Osteoblast (primary cell): ENCODE measurements around the gene ERP44. TPM values are rescaled to one million over a fixed set of nuclear protein-coding genes. Genes with fewer than 3 reads are reported as not detected.
A peak's percentile ranks its signal among the peaks of the same experiment; 100 is the strongest.
"Not testable (repeated sequence)": the region's sequence is repeated elsewhere in the genome, so short reads cannot be mapped to it uniquely, and the experiment has no call there.

ENCODE experiments used
- DNase-seq: peaks from one replicate; pipeline ENCODE4 v3.0.0; 2011; ENCODE audit warnings: low spot score, mixed read lengths; ENCODE audit not compliant: insufficient read length; ENCODE audit errors: missing footprints
- H2AFZ ChIP-seq: 2 replicates; pipeline ENCODE4 v1.6.0; 2011; ENCODE audit warnings: mild to moderate bottlenecking, low read length
- H3K27ac ChIP-seq: 2 replicates; pipeline ENCODE4 v1.5.1; 2011; ENCODE audit warnings: mild to moderate bottlenecking, low read depth, low read length, moderate library complexity
- H3K27me3 ChIP-seq: 2 replicates; pipeline ENCODE4 v1.6.0; 2012; ENCODE audit warnings: mild to moderate bottlenecking, control low read depth, inconsistent platforms, low read length, moderate library complexity; ENCODE audit not compliant: insufficient read depth
- H3K36me3 ChIP-seq: 2 replicates; pipeline ENCODE4 v1.5.1; 2011; ENCODE audit warnings: mild to moderate bottlenecking, low read length, control low read depth, moderate library complexity; ENCODE audit not compliant: insufficient read depth
- H3K4me1 ChIP-seq: 2 replicates; pipeline ENCODE4 v1.5.1; 2011; ENCODE audit warnings: mild to moderate bottlenecking, low read length, control low read depth, moderate library complexity; ENCODE audit not compliant: insufficient read depth
- H3K4me2 ChIP-seq: 2 replicates; pipeline ENCODE4 v1.6.0; 2011; ENCODE audit warnings: mild to moderate bottlenecking, low read length; ENCODE audit not compliant: insufficient read depth
- H3K4me3 ChIP-seq: fragments of 200-600 bp; sonication (generic); 3 replicates; pipeline ENCODE4 v1.5.1; 2012; ENCODE audit warnings: mild to moderate bottlenecking, low read length, inconsistent platforms; ENCODE audit not compliant: insufficient read depth
- H3K79me2 ChIP-seq: 2 replicates; pipeline ENCODE4 v1.6.0; 2012; ENCODE audit warnings: mild to moderate bottlenecking, low read length, control low read depth, inconsistent platforms; ENCODE audit not compliant: insufficient read depth
- H3K9me3 ChIP-seq: 2 replicates; pipeline ENCODE4 v1.5.1; 2011; ENCODE audit warnings: low read depth, low read length, control low read depth
- H4K20me1 ChIP-seq: 2 replicates; pipeline ENCODE4 v1.6.0; 2012; ENCODE audit warnings: mild to moderate bottlenecking, low read length, control low read depth; ENCODE audit not compliant: insufficient read depth
- total RNA-seq: library from RNA; depleted of rRNA; stranded (reverse); fragments of >200 nt; gene quantifications from 2 replicates; pipeline ENCODE4 v1.2.3, GENCODE V29; 2012
- TF ChIP-seq, protein P1 (sequence below): IDR thresholded peaks from 2 replicates; pipeline ENCODE4 v1.5.1; 2011; ENCODE audit warnings: mild to moderate bottlenecking, low read depth, low read length, moderate library complexity; ENCODE audit errors: extremely low read depth

ERP44 gene
- total RNA-seq, 1 donor = 13.8 TPM

DNA sequence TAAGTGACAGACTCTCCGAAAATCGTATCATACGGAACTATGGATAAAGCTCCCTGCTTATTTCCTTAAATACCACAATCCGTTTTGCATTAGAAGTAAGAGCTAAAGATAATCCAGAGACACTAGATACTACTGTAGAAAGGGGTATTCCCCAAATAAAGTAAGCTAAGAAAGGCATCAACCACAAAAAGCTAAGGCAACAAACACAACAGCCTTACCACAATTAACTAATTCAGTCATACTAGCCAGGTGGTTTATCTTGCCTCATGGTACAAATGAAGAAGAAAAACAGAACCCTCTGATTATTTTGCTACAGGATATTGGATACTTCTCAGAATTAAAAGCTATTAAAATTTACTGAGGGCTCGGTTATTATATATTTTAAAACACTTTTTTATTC is 14.1 kb downstream of the ERP44 start:
- H3K4me2 ChIP-seq = no peak overlapping the region
- no peak overlapping the region for H3K27ac ChIP-seq
- TF ChIP-seq, protein P1, sequence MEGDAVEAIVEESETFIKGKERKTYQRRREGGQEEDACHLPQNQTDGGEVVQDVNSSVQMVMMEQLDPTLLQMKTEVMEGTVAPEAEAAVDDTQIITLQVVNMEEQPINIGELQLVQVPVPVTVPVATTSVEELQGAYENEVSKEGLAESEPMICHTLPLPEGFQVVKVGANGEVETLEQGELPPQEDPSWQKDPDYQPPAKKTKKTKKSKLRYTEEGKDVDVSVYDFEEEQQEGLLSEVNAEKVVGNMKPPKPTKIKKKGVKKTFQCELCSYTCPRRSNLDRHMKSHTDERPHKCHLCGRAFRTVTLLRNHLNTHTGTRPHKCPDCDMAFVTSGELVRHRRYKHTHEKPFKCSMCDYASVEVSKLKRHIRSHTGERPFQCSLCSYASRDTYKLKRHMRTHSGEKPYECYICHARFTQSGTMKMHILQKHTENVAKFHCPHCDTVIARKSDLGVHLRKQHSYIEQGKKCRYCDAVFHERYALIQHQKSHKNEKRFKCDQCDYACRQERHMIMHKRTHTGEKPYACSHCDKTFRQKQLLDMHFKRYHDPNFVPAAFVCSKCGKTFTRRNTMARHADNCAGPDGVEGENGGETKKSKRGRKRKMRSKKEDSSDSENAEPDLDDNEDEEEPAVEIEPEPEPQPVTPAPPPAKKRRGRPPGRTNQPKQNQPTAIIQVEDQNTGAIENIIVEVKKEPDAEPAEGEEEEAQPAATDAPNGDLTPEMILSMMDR = no peak
- peaks cover 59% of the 10 kb centered on the region for H3K79me2 ChIP-seq
- no peaks in the 10 kb centered on the region for H3K36me3 ChIP-seq
- peaks cover 13% of the 10 kb centered on the region for H3K4me1 ChIP-seq
- H2AFZ ChIP-seq = no peak overlapping the region
- DNase-seq = no peak
- no peaks in the 10 kb centered on the region for H3K9me3 ChIP-seq
- no peak overlapping the region for H3K4me3 ChIP-seq
- peaks cover 96% of the 10 kb centered on the region for H4K20me1 ChIP-seq
- peaks cover 22% of the 10 kb centered on the region for H3K27me3 ChIP-seq

DNA sequence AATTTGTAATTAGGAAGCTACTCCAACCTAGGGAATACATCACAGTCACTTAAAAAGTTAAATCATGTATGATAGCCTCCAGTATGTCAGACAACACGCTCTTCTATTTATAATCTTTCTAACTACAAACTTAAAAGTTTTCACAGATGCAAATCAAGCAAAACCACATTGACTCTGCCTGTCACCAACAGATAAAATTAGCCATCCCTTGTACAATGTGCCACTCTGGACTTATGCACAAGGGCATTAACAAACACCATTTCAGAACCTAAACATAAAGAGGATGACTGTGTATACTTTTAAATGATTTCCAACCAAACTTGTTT is 14.7 kb downstream of the ERP44 start:
- Histone ChIP-seq H3K4me2 (no peak overlapping the region), H4K20me1 (peaks cover 92% of the 10 kb centered on the region), H3K9me3 (no peaks in the 10 kb centered on the region), H2AFZ (no peak overlapping the region), H3K4me1 (peaks cover 13% of the 10 kb centered on the region), H3K79me2 (peaks cover 58% of the 10 kb centered on the region), H3K4me3 (no peak overlapping the region), H3K27me3 (peaks cover 22% of the 10 kb centered on the region), H3K36me3 (no peaks in the 10 kb centered on the region), H3K27ac (no peak overlapping the region)
- DNase-seq = no peak
- TF ChIP-seq, protein P1 = no peak

DNA sequence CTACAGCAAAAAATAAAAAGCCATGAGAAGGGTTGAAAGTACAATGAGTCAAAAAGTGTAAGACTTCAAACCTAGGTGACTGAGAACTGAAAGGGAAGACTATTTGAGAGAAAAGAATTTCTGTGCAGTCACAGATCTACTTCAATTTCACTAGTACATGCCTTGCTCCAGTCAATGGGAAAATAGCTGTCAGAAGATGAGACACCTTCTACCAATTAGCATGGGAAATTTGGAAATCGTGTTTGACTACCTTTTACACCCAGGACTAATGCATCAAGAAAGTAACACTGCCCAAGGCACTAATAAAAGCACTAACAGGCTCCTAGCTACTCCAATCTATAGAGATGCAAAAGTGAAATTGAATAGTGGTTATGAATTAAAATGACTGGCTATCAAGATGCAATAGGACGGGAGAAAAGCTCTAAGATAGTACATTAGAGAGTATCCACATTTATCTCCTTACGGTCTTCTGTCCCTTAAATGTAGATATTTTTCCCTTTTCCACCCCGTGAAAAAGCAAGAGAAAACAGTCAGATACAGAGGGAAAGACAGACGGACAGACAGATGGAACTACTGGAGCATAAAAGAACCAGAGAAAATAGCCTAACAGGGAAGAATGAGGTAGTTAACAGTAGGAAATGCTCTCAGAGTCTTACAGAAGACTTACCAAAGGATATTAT is 15.2 kb downstream of the ERP44 start:
- H2AFZ ChIP-seq = no peak overlapping the region
- no peaks in the 10 kb centered on the region for H3K36me3 ChIP-seq
- H4K20me1 ChIP-seq = peaks cover 87% of the 10 kb centered on the region
- TF ChIP-seq, protein P1 = no peak
- peak overlapping the region; percentile 34 for H3K4me2 ChIP-seq
- no peaks in the 10 kb centered on the region for H3K9me3 ChIP-seq
- peaks cover 57% of the 10 kb centered on the region for H3K79me2 ChIP-seq
- H3K27me3 ChIP-seq = peaks cover 22% of the 10 kb centered on the region
- H3K4me3 ChIP-seq = no peak overlapping the region
- peaks cover 13% of the 10 kb centered on the region for H3K4me1 ChIP-seq
- no peak overlapping the region for H3K27ac ChIP-seq
- no peak for DNase-seq

DNA sequence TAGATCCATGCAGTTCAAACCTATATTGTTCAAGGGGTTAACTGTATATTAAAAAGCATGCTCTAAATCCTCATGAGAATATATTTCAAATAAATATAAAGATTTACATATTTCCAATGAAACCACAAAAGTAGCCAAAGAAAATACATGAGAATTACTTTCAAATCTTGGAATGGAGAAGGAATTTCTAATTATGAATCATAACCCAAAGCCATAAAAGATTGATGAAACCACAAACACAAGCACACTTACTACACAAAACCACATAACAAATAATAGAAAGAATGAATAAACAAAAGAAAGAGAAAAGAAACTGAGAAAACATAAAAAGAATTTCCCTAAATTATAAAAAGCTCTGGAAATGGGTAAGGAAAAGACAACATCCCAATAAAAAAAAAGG is 16.0 kb downstream of the ERP44 start:
- TF ChIP-seq, protein P1 = no peak
- peaks cover 84% of the 10 kb centered on the region for H4K20me1 ChIP-seq
- H3K4me1 ChIP-seq = peaks cover 13% of the 10 kb centered on the region
- peak overlapping the region; percentile 34 for H3K4me2 ChIP-seq
- no peaks in the 10 kb centered on the region for H3K9me3 ChIP-seq
- H2AFZ ChIP-seq = no peak overlapping the region
- peaks cover 49% of the 10 kb centered on the region for H3K79me2 ChIP-seq
- no peaks in the 10 kb centered on the region for H3K36me3 ChIP-seq
- H3K27me3 ChIP-seq = peaks cover 22% of the 10 kb centered on the region
- H3K4me3 ChIP-seq = no peak overlapping the region
- H3K27ac ChIP-seq = no peak overlapping the region
- no peak for DNase-seq

DNA sequence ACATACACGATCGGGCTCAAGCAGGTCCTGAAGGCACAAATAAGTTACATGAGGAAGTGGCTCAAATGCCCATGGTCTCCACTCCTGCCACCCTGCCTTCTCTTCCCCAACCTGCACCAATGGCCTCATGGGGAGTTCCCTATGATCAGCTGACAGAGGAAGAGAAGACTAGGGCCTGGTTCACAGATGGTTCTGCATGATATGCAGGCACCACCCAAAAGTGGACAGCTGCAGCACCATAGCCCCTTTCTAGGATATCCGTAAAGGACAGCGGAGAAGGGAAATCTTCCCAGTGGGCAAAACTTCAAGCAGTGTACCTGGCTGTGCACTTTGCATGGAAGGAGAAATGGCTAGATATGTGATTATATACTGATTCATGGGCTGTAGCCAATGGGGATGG is 22.5 kb downstream of the ERP44 start:
- H3K27me3 ChIP-seq, H3K4me1 ChIP-seq: not testable (repeated sequence)
- peaks cover 71% of the 10 kb centered on the region for H4K20me1 ChIP-seq

More for the DNA sequence above, 22.5 kb downstream of the ERP44 start:
- not testable (repeated sequence) for H2AFZ ChIP-seq, H3K27ac ChIP-seq, DNase-seq, H3K4me3 ChIP-seq, H3K4me2 ChIP-seq, H3K9me3 ChIP-seq, H3K36me3 ChIP-seq
- peaks cover 42% of the 10 kb centered on the region for H3K79me2 ChIP-seq
